Measurements from ENCODE around the gene ANTXR2. TPM values are rescaled to one million over a fixed set of nuclear protein-coding genes. Genes with fewer than 3 reads are reported as not detected.

Gene ANTXR2
- total and polyA plus RNA-seq, 2 donors (not counting 1 experiment from before 2014, with no cell fraction given): 85.3 to 135 TPM

- Histone ChIP-seq H3K36me3 (ENCODE audit: control insufficient read depth, insufficient read depth, low read length) (peaks cover 5% of the 10 kb centered on the region), H3K9me3 (ENCODE audit: control insufficient read depth, insufficient read depth, low read depth, low read length) (no peaks in the 10 kb centered on the region), H3K79me2 (ENCODE audit: control insufficient read depth, insufficient read depth, low read length) (peaks cover 1% of the 10 kb centered on the region), H3K4me3 (replicated peaks in 1 of 4; ENCODE audit: control extremely low read depth in 1 of 4, insufficient read depth in 1 of 4, low read depth in 3 of 4, low read length in 4 of 4) (no peak overlapping the region), H4K20me1 (ENCODE audit: control insufficient read depth, extremely low read depth, insufficient read depth, low read length) (no peaks in the 10 kb centered on the region), H2AFZ (ENCODE audit: low read length) (no peak overlapping the region), H3K27me3 (ENCODE audit: control insufficient read depth, insufficient read depth, low read length) (no peaks in the 10 kb centered on the region), H3K9ac (ENCODE audit: insufficient read depth, low read length) (no peak overlapping the region), H3K4me1 (ENCODE audit: control insufficient read depth, extremely low read depth, insufficient read depth, low read length) (no peaks in the 10 kb centered on the region), H3K4me2 (ENCODE audit: extremely low read depth, insufficient read depth, low read length) (no peak overlapping the region), H3K27ac (ENCODE audit: insufficient read depth, low read length) (no peak overlapping the region)
- DNase-seq (ENCODE audit: low read depth in 2 of 2): peak in 1 of 2 donors; percentile 15
- no peak for TF ChIP-seq EZH2 (IDR thresholded peaks at IDR 0.05; ENCODE audit: low read length, missing control alignments)
- no peak for TF ChIP-seq CTCF (conservative IDR thresholded peaks at IDR 0.05 in 1 of 2, IDR thresholded peaks at IDR 0.05 in 1 of 2; ENCODE audit: low read depth in 1 of 2, low read length in 2 of 2)
Measured at GRCh38 chr4:80049813-80050534, 23.1 kb downstream of the ANTXR2 start.

GRCh38 chr4:80049402-80049801 lies 23.6 kb downstream of the ANTXR2 start:
- no peaks in the 10 kb centered on the region for H3K9me3 ChIP-seq (ENCODE audit: control insufficient read depth, insufficient read depth, low read depth, low read length)
- no peaks in the 10 kb centered on the region for H3K4me1 ChIP-seq (ENCODE audit: control insufficient read depth, extremely low read depth, insufficient read depth, low read length)
- H3K79me2 ChIP-seq (ENCODE audit: control insufficient read depth, insufficient read depth, low read length): peaks cover 1% of the 10 kb centered on the region
- DNase-seq (ENCODE audit: low read depth in 2 of 2): no peak
- TF ChIP-seq EZH2 (IDR thresholded peaks at IDR 0.05; ENCODE audit: low read length, missing control alignments): no peak
- no peak for TF ChIP-seq CTCF (conservative IDR thresholded peaks at IDR 0.05 in 1 of 2, IDR thresholded peaks at IDR 0.05 in 1 of 2; ENCODE audit: low read depth in 1 of 2, low read length in 2 of 2)
- H3K9ac ChIP-seq (ENCODE audit: insufficient read depth, low read length): no peak overlapping the region
- no peak overlapping the region for H3K4me3 ChIP-seq (replicated peaks in 1 of 4; ENCODE audit: control extremely low read depth in 1 of 4, insufficient read depth in 1 of 4, low read depth in 3 of 4, low read length in 4 of 4)
- H3K4me2 ChIP-seq (ENCODE audit: extremely low read depth, insufficient read depth, low read length): no peak overlapping the region
- H3K27ac ChIP-seq (ENCODE audit: insufficient read depth, low read length): no peak overlapping the region
- H4K20me1 ChIP-seq (ENCODE audit: control insufficient read depth, extremely low read depth, insufficient read depth, low read length): no peaks in the 10 kb centered on the region
- no peak overlapping the region for H2AFZ ChIP-seq (ENCODE audit: low read length)
- H3K36me3 ChIP-seq (ENCODE audit: control insufficient read depth, insufficient read depth, low read length): peaks cover 4% of the 10 kb centered on the region
- no peaks in the 10 kb centered on the region for H3K27me3 ChIP-seq (ENCODE audit: control insufficient read depth, insufficient read depth, low read length)

GRCh38 chr4:80045786-80046185 lies 27.2 kb downstream of the ANTXR2 start:
- TF ChIP-seq CTCF (conservative IDR thresholded peaks at IDR 0.05 in 1 of 2, IDR thresholded peaks at IDR 0.05 in 1 of 2; ENCODE audit: low read depth in 1 of 2, low read length in 2 of 2) (no peak), EZH2 (IDR thresholded peaks at IDR 0.05; ENCODE audit: low read length, missing control alignments) (no peak)
- Histone ChIP-seq H3K4me2 (ENCODE audit: extremely low read depth, insufficient read depth, low read length) (no peak overlapping the region), H3K9me3 (ENCODE audit: control insufficient read depth, insufficient read depth, low read depth, low read length) (no peaks in the 10 kb centered on the region), H3K27me3 (ENCODE audit: control insufficient read depth, insufficient read depth, low read length) (no peaks in the 10 kb centered on the region), H3K4me1 (ENCODE audit: control insufficient read depth, extremely low read depth, insufficient read depth, low read length) (no peaks in the 10 kb centered on the region), H3K9ac (ENCODE audit: insufficient read depth, low read length) (no peak overlapping the region), H2AFZ (ENCODE audit: low read length) (no peak overlapping the region), H3K4me3 (replicated peaks in 1 of 4; ENCODE audit: control extremely low read depth in 1 of 4, insufficient read depth in 1 of 4, low read depth in 3 of 4, low read length in 4 of 4) (no peak overlapping the region), H3K27ac (ENCODE audit: insufficient read depth, low read length) (no peak overlapping the region), H4K20me1 (ENCODE audit: control insufficient read depth, extremely low read depth, insufficient read depth, low read length) (no peaks in the 10 kb centered on the region), H3K79me2 (ENCODE audit: control insufficient read depth, insufficient read depth, low read length) (peaks cover 7% of the 10 kb centered on the region), H3K36me3 (ENCODE audit: control insufficient read depth, insufficient read depth, low read length) (peaks cover 5% of the 10 kb centered on the region)
- peak; percentile 53 to 88 for DNase-seq (ENCODE audit: low read depth in 2 of 2)

All from fibroblast of lung (primary cell).